BE2C (cell line): ENCODE results near the gene DOCK1.

Source experiments
- DNase-seq: peaks from one replicate; pipeline ENCODE4 v3.0.0-alpha.2; 2020
- H3K27me3 ChIP-seq: fragments of 250-450 bp; sonication (Bioruptor Pico); 2 replicates; pipeline ENCODE4 v1.5.1; 2020; ENCODE audit warnings: mild to moderate bottlenecking
- H3K36me3 ChIP-seq: fragments of 250-450 bp; sonication (Bioruptor Pico); 2 replicates; pipeline ENCODE4 v1.5.1; 2020; ENCODE audit warnings: mild to moderate bottlenecking
- H3K4me1 ChIP-seq: fragments of 250-450 bp; sonication (Bioruptor Pico); 2 replicates; pipeline ENCODE4 v1.5.1; 2020
- H3K4me3 ChIP-seq: 2 replicates; pipeline ENCODE4 v1.5.1; 2011; ENCODE audit warnings: low read depth, low read length
- H3K9me3 ChIP-seq: fragments of 250-450 bp; sonication (Bioruptor Pico); 2 replicates; pipeline ENCODE4 v1.5.1; 2020
- TF ChIP-seq, protein P1 (sequence below): IDR thresholded peaks from 2 replicates; pipeline ENCODE4 v1.5.1; 2012; ENCODE audit warnings: mild to moderate bottlenecking, low read depth, low read length

DOCK1 gene

DNA sequence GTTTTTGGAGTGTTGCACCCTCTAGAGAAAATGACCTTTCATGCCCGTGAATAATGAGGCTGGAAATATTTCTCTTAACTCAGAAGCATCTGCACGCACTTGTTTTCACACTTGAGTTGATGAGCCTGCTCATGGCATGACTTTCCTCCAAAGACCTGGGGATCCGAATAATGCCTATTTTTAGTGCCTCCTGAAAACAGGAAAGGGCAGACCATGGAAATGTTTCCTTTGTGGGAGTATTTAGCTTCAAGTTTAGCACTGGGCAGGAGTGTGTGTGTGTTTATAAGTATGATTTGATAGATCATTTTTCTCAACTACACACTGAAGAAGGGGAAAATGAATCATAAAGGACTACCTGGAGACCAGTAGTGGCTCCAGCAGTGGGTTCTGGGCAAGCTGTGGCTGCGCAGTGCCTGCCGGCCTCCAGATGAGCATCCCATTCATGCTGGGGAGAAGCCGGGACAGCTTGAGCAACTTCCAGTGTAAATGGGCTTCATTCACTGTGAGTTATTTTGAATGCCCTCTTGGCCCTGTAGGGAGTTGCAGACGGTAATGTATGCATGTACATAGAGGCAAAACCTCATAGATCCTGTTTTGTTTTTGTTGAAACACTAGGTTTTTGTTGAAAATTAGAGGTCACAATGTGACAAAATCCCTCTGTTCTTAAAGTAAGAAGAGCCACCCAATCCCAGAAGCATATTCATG, 408.9 kb downstream of the DOCK1 start:
- no peak for DNase-seq
- Histone ChIP-seq H3K9me3 (no peaks in the 10 kb centered on the region), H3K27me3 (no peaks in the 10 kb centered on the region), H3K4me3 (no peak overlapping the region), H3K4me1 (no peaks in the 10 kb centered on the region), H3K36me3 (no peaks in the 10 kb centered on the region)
- TF ChIP-seq, protein P1, sequence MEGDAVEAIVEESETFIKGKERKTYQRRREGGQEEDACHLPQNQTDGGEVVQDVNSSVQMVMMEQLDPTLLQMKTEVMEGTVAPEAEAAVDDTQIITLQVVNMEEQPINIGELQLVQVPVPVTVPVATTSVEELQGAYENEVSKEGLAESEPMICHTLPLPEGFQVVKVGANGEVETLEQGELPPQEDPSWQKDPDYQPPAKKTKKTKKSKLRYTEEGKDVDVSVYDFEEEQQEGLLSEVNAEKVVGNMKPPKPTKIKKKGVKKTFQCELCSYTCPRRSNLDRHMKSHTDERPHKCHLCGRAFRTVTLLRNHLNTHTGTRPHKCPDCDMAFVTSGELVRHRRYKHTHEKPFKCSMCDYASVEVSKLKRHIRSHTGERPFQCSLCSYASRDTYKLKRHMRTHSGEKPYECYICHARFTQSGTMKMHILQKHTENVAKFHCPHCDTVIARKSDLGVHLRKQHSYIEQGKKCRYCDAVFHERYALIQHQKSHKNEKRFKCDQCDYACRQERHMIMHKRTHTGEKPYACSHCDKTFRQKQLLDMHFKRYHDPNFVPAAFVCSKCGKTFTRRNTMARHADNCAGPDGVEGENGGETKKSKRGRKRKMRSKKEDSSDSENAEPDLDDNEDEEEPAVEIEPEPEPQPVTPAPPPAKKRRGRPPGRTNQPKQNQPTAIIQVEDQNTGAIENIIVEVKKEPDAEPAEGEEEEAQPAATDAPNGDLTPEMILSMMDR, result no peak

- H3K27me3 ChIP-seq, result no peaks in the 10 kb centered on the region
- TF ChIP-seq, protein P1, result no peak
- H3K4me3 ChIP-seq, result no peak overlapping the region
- H3K4me1 ChIP-seq, result no peaks in the 10 kb centered on the region
- H3K9me3 ChIP-seq, result no peaks in the 10 kb centered on the region
- no peaks in the 10 kb centered on the region for H3K36me3 ChIP-seq
- DNase-seq, result no peak
These were observed 409.6 kb downstream of the DOCK1 start for GRCh38 chr10:127314797-127315196.

GRCh38 chr10:127315888-127316287, 410.7 kb downstream of the DOCK1 start:
- Histone ChIP-seq H3K9me3 (no peaks in the 10 kb centered on the region), H3K4me3 (no peak overlapping the region), H3K4me1 (no peaks in the 10 kb centered on the region), H3K36me3 (no peaks in the 10 kb centered on the region), H3K27me3 (no peaks in the 10 kb centered on the region)
- TF ChIP-seq, protein P1, result no peak
- no peak for DNase-seq

- Histone ChIP-seq H3K4me3 (no peak overlapping the region), H3K27me3 (no peaks in the 10 kb centered on the region), H3K36me3 (no peaks in the 10 kb centered on the region), H3K4me1 (no peaks in the 10 kb centered on the region), H3K9me3 (no peaks in the 10 kb centered on the region)
- TF ChIP-seq, protein P1, result no peak
- no peak for DNase-seq
These were observed 413.2 kb downstream of the DOCK1 start for GRCh38 chr10:127318396-127318795.

DNA sequence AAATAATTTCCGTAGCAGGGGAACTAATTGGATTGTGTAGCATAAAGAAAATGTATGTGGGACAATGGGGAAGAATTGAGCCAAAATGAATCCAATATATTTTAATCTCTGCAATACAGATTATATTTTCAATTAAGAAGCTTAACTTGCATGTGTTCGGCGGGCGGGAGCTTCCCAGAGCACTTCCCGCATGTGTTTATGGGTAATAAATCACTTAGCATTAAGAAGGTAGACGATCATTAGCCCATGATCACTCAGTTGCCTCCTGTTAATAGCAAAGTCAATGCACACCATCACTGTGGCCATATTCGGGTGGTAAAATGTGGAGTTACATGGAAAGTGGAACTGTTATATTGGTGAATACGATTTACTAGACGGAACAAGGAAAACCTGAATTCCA, 414.0 kb downstream of the DOCK1 start:
- TF ChIP-seq, protein P1, result no peak
- DNase-seq, result no peak

GRCh38 chr10:127319691-127320090, 414.5 kb downstream of the DOCK1 start:
- H3K36me3 ChIP-seq, result no peaks in the 10 kb centered on the region
- H3K9me3 ChIP-seq, result no peaks in the 10 kb centered on the region
- TF ChIP-seq, protein P1, result no peak
- no peak for DNase-seq
- H3K4me1 ChIP-seq, result no peaks in the 10 kb centered on the region
- no peak overlapping the region for H3K4me3 ChIP-seq
- H3K27me3 ChIP-seq, result no peaks in the 10 kb centered on the region

More for the DNA sequence above, 414.0 kb downstream of the DOCK1 start:
- H3K36me3 ChIP-seq, result no peaks in the 10 kb centered on the region
- no peaks in the 10 kb centered on the region for H3K9me3 ChIP-seq
- H3K4me1 ChIP-seq, result no peaks in the 10 kb centered on the region
- no peaks in the 10 kb centered on the region for H3K27me3 ChIP-seq
- H3K4me3 ChIP-seq, result no peak overlapping the region
